Endothelial cell of umbilical vein (primary cell): ENCODE results near the gene STXBP5. TPM values are rescaled to one million over a fixed set of nuclear protein-coding genes. Genes with fewer than 3 reads are reported as not detected.

Experiments used
- BruUV-seq: library from RNA; stranded (reverse); fragments of 400-500 nt; replicated peaks from 2 replicates; lab custom pipeline; 2021; lab: Mats Ljungman, UMichigan
- CTCF ChIA-PET: fragments of 300-600, 350-600 bp; sonication (Branson Sonifier 250); formaldehyde crosslinking; loops from one replicate; lab custom pipeline; 2021; ENCODE audit warnings: antibody characterized with exemption, inconsistent platforms; lab: Charles Lee
- POLR2A ChIA-PET: fragments of 300-600, 350-600 bp; sonication (Branson Sonifier 250); formaldehyde crosslinking; loops from one replicate; lab custom pipeline; 2021; ENCODE audit warnings: antibody characterized with exemption, inconsistent platforms; lab: Charles Lee
- DNase-seq: peaks from one replicate; pipeline ENCODE4 v3.0.0-alpha.2; 2011; ENCODE audit warnings: low read depth, low spot score
- FAIRE-seq: peaks from 2 replicates; lab custom pipeline; 2011; peaks lifted over from hg19 to GRCh38; lab: Jason Lieb, UNC
- H2AFZ ChIP-seq: 2 replicates; pipeline ENCODE4 v1.6.0; 2012; ENCODE audit warnings: low read depth, low read length, control low read depth, inconsistent platforms
- H3K27ac ChIP-seq: 2 replicates; pipeline ENCODE4 v1.5.1; 2011; ENCODE audit warnings: low read depth, mild to moderate bottlenecking, control low read depth, low read length, moderate library complexity; ENCODE audit not compliant: insufficient read depth
- H3K27me3 ChIP-seq, 2 experiments: 2 replicates each; pipeline versions ENCODE4 v1.6.0 to v1.6.1; 2011; ENCODE audit warnings: low read length in 2 of 2, mixed read lengths in 1 of 2; ENCODE audit not compliant: control insufficient read depth in 2 of 2, insufficient read depth in 2 of 2
- H3K36me3 ChIP-seq, 2 experiments: 2 replicates in 1 of 2; 3 replicates in 1 of 2; pipeline ENCODE4 v1.5.1; 2011; ENCODE audit warnings: low read length in 2 of 2, mild to moderate bottlenecking in 1 of 2, moderate library complexity in 1 of 2; ENCODE audit not compliant: control insufficient read depth in 2 of 2, insufficient read depth in 2 of 2; ENCODE audit errors: extremely low read depth in 1 of 2
- H3K4me1 ChIP-seq: 3 replicates; pipeline ENCODE4 v1.5.1; 2011; ENCODE audit warnings: mild to moderate bottlenecking, low read length; ENCODE audit not compliant: control insufficient read depth, insufficient read depth; ENCODE audit errors: extremely low read depth
- H3K4me2 ChIP-seq: 2 replicates; pipeline ENCODE4 v1.6.1; 2011; ENCODE audit warnings: low read length, control low read depth, mixed read lengths; ENCODE audit not compliant: insufficient read depth
- H3K4me3 ChIP-seq, 3 experiments: fragments of 200-600 bp in 1 of 3; sonication (generic), shearing (Covaris generic) in 1 of 3; replicated peaks in 1 of 3; 2 replicates each; pipeline ENCODE4 v1.5.1; 2011 to 2016; ENCODE audit warnings: control low read depth in 3 of 3, low read length in 3 of 3, mild to moderate bottlenecking in 2 of 3, inconsistent platforms in 1 of 3, low read depth in 1 of 3, moderate library complexity in 1 of 3; ENCODE audit not compliant: insufficient read depth in 1 of 3
- H3K79me2 ChIP-seq: 2 replicates; pipeline ENCODE4 v1.6.0; 2012; ENCODE audit warnings: low read length, inconsistent platforms; ENCODE audit not compliant: control insufficient read depth, insufficient read depth
- H3K9ac ChIP-seq: replicated peaks from 2 replicates; pipeline ENCODE3; 2011; ENCODE audit warnings: low read length, control low read depth; ENCODE audit not compliant: insufficient read depth; ENCODE audit errors: extremely low read depth
- H3K9me1 ChIP-seq: replicated peaks from 3 replicates; pipeline ENCODE4 v1.6.0; 2011; ENCODE audit warnings: mild to moderate bottlenecking, low read length; ENCODE audit not compliant: control insufficient read depth, insufficient read depth; ENCODE audit errors: extremely low read depth
- H3K9me3 ChIP-seq: replicated peaks from 2 replicates; pipeline ENCODE4 v1.5.1; 2012; ENCODE audit warnings: low read length, inconsistent platforms; ENCODE audit not compliant: control insufficient read depth, insufficient read depth
- H4K20me1 ChIP-seq: replicated peaks from 2 replicates; pipeline ENCODE3; 2011; ENCODE audit warnings: mild to moderate bottlenecking, low read length; ENCODE audit not compliant: control insufficient read depth, insufficient read depth; ENCODE audit errors: extremely low read depth
- CTCF ChIP-seq, 2 donors: IDR thresholded peaks; 1 replicate in 1 of 2; 2 replicates in 1 of 2; pipeline ENCODE4 v1.5.1; 2011; ENCODE audit warnings: low read length in 2 of 2, mild to moderate bottlenecking in 2 of 2, moderate library complexity in 2 of 2, control low read depth in 1 of 2, inconsistent platforms in 1 of 2, low read depth in 1 of 2; ENCODE audit not compliant: insufficient read depth in 1 of 2; ENCODE audit errors: extremely low read depth in 1 of 2
- EZH2 ChIP-seq: IDR thresholded peaks from 2 replicates; pipeline ENCODE4 v1.6.1; 2012; ENCODE audit warnings: borderline replicate concordance, low read depth, mild to moderate bottlenecking, moderate library complexity, low read length, inconsistent platforms; ENCODE audit not compliant: severe bottlenecking
- FOS ChIP-seq: IDR thresholded peaks from 2 replicates; pipeline ENCODE4 v1.6.1; 2011; ENCODE audit warnings: mild to moderate bottlenecking, low read length, moderate library complexity, borderline replicate concordance; ENCODE audit not compliant: insufficient read depth
- GATA2 ChIP-seq: IDR thresholded peaks from 2 replicates; pipeline ENCODE4 v1.7.0; 2011; ENCODE audit warnings: low read depth, mild to moderate bottlenecking, moderate library complexity, mixed read lengths, low read length; ENCODE audit not compliant: insufficient read length, insufficient read depth
- JUN ChIP-seq: IDR thresholded peaks from 2 replicates; pipeline ENCODE4 v1.6.1; 2011; ENCODE audit warnings: borderline replicate concordance, low read depth; ENCODE audit not compliant: insufficient read length, insufficient read depth
- MYC ChIP-seq: IDR thresholded peaks from one replicate; pipeline ENCODE4 v1.6.1; 2011; ENCODE audit warnings: mild to moderate bottlenecking, low read depth, low read length
- POLR2A ChIP-seq: IDR thresholded peaks from 2 replicates; pipeline ENCODE4 v1.6.1; 2012; ENCODE audit warnings: low read depth, mild to moderate bottlenecking, control low read depth, low read length
- POLR2AphosphoS5 ChIP-seq: IDR thresholded peaks from 2 replicates; pipeline ENCODE4 v1.6.1; 2012; ENCODE audit warnings: low read depth, mild to moderate bottlenecking, control low read depth, low read length, moderate library complexity; ENCODE audit not compliant: insufficient read depth
- dilution Hi-C: fragments of 300-500 bp; cut with MboI; formaldehyde crosslinking; loops from one replicate; pipeline ENCODE4 v1.15.0; 2019; ENCODE audit warnings: low sequenced_read_pairs; ENCODE audit not compliant: extremely low pct_ligation_motif_present
- intact Hi-C: fragments of 100-400 bp; cut with micrococcal nuclease; formaldehyde crosslinking; loops from one replicate; pipeline ENCODE4 v1.10.0; 2022
- polyA plus RNA-seq, 4 experiments: library from polyadenylated mRNA; depleted of rRNA in 3 of 4; stranded (reverse) in 3 of 4; unstranded in 1 of 4; fragments of >200 nt; gene quantifications; 2 replicates each; pipeline versions ENCODE4 v1.2.1 to v1.2.3, GENCODE V29; 2011 to 2012; ENCODE audit warnings: missing spikeins in 1 of 4
- total RNA-seq: library from RNA; stranded (reverse); gene quantifications from 2 replicates; pipeline ENCODE4 v1.2.3, GENCODE V29; 2021
- TF ChIP-seq, protein P1 (sequence below): IDR thresholded peaks from 2 replicates; pipeline ENCODE4 v1.6.1; 2011; ENCODE audit not compliant: insufficient read depth, insufficient read length

Gene STXBP5
- total and polyA plus RNA-seq, 2 donors (not counting 3 experiments of a cell fraction or from before 2014, with no cell fraction given) = 7.1 to 21.8 TPM

DNA sequence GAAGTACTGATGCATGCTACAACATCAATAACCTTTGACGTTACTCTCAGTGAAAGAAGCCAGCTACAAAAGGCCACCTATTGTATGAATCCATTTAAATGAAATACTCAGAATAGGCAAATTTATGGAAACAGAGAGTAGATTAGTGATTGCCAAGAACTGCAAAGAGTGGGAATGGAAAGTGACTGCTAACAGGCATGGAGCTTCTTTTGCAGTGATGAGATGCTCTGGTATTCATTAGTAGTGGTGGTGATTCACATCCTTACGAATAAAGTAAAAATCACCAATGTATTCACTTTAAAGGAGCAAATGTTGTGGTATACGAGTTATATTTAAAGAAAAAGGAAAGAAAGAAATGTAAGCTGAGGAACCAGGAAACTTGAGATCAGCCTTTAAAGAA, 177.5 kb downstream of the STXBP5 start:
- no peak overlapping the region for H3K4me2 ChIP-seq
- H3K79me2 ChIP-seq = no peaks in the 10 kb centered on the region
- dilution Hi-C loops = no loop called here
- no peak overlapping the region for H2AFZ ChIP-seq
- no peak overlapping the region for H3K9ac ChIP-seq
- intact Hi-C loops = loop anchor here (2.0 kb wide), 1 partner anchor 785 kb away; no protein-coding TSS in a partner anchor
- ChIA-PET CTCF (interaction anchor here (0.7 to 2.3 kb wide), 12 partner anchors 9 to 962 kb away, joined by 3 to 14 read pairs (median 4); no protein-coding TSS in a partner anchor), POLR2A (no interaction called here)
- DNase-seq (no peak), FAIRE-seq (no peak)
- H3K4me3 ChIP-seq = no peak overlapping the region
- H3K9me3 ChIP-seq = no peaks in the 10 kb centered on the region
- H3K27me3 ChIP-seq = no peaks in the 10 kb centered on the region
- no peaks in the 10 kb centered on the region for H4K20me1 ChIP-seq
- no TSS peak for BruUV-seq
- no peaks in the 10 kb centered on the region for H3K4me1 ChIP-seq
- H3K9me1 ChIP-seq = no peaks in the 10 kb centered on the region
- no peak overlapping the region for H3K27ac ChIP-seq
- no peaks in the 10 kb centered on the region for H3K36me3 ChIP-seq
- TF ChIP-seq JUN = no peak
- TF ChIP-seq, protein P1, sequence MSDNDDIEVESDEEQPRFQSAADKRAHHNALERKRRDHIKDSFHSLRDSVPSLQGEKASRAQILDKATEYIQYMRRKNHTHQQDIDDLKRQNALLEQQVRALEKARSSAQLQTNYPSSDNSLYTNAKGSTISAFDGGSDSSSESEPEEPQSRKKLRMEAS = no peak
- TF ChIP-seq POLR2A = no peak
- TF ChIP-seq POLR2AphosphoS5 = no peak
- TF ChIP-seq GATA2 = no peak
- TF ChIP-seq EZH2 = no peak
- no peak for TF ChIP-seq CTCF (IDR thresholded peaks at IDR 0.05; ENCODE audit: extremely low read depth in 1 of 2, insufficient read depth in 1 of 2, low read depth in 1 of 2, low read length in 2 of 2)
- TF ChIP-seq FOS = no peak
- TF ChIP-seq MYC = no peak
